Measurements from ENCODE around the gene EPG5.
"Not testable (repeated sequence)": the region's sequence is repeated elsewhere in the genome, so short reads cannot be mapped to it uniquely, and the experiment has no call there.

EPG5 gene

GRCh38 chr18:46001892-46002291 lies 34.8 kb upstream of the EPG5 start:
- H3K4me1 ChIP-seq (ENCODE audit: control insufficient read depth, insufficient read depth, low read length): no peaks in the 10 kb centered on the region
- H3K27me3 ChIP-seq (ENCODE audit: control insufficient read depth, insufficient read depth, low read length, poor library complexity, severe bottlenecking): no peaks in the 10 kb centered on the region
- no peaks in the 10 kb centered on the region for H3K9me3 ChIP-seq (ENCODE audit: control insufficient read depth, low read length)
- no peak overlapping the region for H3K4me3 ChIP-seq (ENCODE audit: insufficient read depth, low read depth, low read length)
- H3K36me3 ChIP-seq (ENCODE audit: control insufficient read depth, insufficient read depth, low read length): no peaks in the 10 kb centered on the region
- no peak overlapping the region for H3K27ac ChIP-seq (ENCODE audit: insufficient read depth, low read depth, low read length, poor library complexity, severe bottlenecking)
- 86 to 100% methylated on average over 2 of the region's 2 CpGs for WGBS, 2 experiments

- Histone ChIP-seq H3K4me3 (ENCODE audit: insufficient read depth, low read depth, low read length) (no peak overlapping the region), H3K27ac (ENCODE audit: insufficient read depth, low read depth, low read length, poor library complexity, severe bottlenecking) (no peak overlapping the region)
- 83 to 100% methylated on average over 1 of the region's 1 CpG for WGBS, 2 experiments
Observed at GRCh38 chr18:46001074-46001473, 33.9 kb upstream of the EPG5 start.

DNA sequence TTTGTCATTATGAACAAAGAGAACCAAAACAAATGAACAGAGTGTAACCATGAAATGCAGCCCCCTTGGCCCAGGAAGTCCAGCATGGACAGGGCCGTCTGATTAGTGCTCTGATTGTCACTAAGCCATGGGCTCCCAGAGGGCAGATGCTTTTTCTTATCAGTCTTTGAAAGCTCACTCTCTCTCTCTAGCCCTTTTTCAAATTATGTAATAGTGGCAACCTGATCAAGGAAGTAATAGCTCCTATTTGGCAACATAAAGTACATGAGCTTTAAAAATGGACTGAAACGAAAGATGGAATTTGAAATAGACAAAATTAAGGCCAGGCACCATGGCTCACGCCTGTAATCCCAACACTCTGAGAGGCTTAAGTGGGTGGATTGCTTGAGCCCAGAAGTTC lies 32.4 kb upstream of the EPG5 start:
- H3K9me3 ChIP-seq (ENCODE audit: control insufficient read depth, low read length): no peaks in the 10 kb centered on the region
- WGBS, 2 experiments: 91 to 94% methylated on average over 3 of the region's 3 CpGs
- no peaks in the 10 kb centered on the region for H3K36me3 ChIP-seq (ENCODE audit: control insufficient read depth, insufficient read depth, low read length)
- no peaks in the 10 kb centered on the region for H3K27me3 ChIP-seq (ENCODE audit: control insufficient read depth, insufficient read depth, low read length, poor library complexity, severe bottlenecking)
- no peak overlapping the region for H3K27ac ChIP-seq (ENCODE audit: insufficient read depth, low read depth, low read length, poor library complexity, severe bottlenecking)
- no peaks in the 10 kb centered on the region for H3K4me1 ChIP-seq (ENCODE audit: control insufficient read depth, insufficient read depth, low read length)
- H3K4me3 ChIP-seq (ENCODE audit: insufficient read depth, low read depth, low read length): no peak overlapping the region

More at GRCh38 chr18:46001074-46001473, 33.9 kb upstream of the EPG5 start:
- Histone ChIP-seq H3K27me3 (ENCODE audit: control insufficient read depth, insufficient read depth, low read length, poor library complexity, severe bottlenecking) (no peaks in the 10 kb centered on the region), H3K36me3 (ENCODE audit: control insufficient read depth, insufficient read depth, low read length) (no peaks in the 10 kb centered on the region), H3K4me1 (ENCODE audit: control insufficient read depth, insufficient read depth, low read length) (no peaks in the 10 kb centered on the region), H3K9me3 (ENCODE audit: control insufficient read depth, low read length) (no peaks in the 10 kb centered on the region)

- 87 to 92% methylated on average over 3 of the region's 3 CpGs for WGBS, 2 experiments
- no peaks in the 10 kb centered on the region for H3K4me1 ChIP-seq (ENCODE audit: control insufficient read depth, insufficient read depth, low read length)
- no peaks in the 10 kb centered on the region for H3K9me3 ChIP-seq (ENCODE audit: control insufficient read depth, low read length)
- H3K27ac ChIP-seq (ENCODE audit: insufficient read depth, low read depth, low read length, poor library complexity, severe bottlenecking): no peak overlapping the region
- no peak overlapping the region for H3K4me3 ChIP-seq (ENCODE audit: insufficient read depth, low read depth, low read length)
- H3K27me3 ChIP-seq (ENCODE audit: control insufficient read depth, insufficient read depth, low read length, poor library complexity, severe bottlenecking): no peaks in the 10 kb centered on the region
- no peaks in the 10 kb centered on the region for H3K36me3 ChIP-seq (ENCODE audit: control insufficient read depth, insufficient read depth, low read length)
Observed at GRCh38 chr18:45998244-45998643, 31.1 kb upstream of the EPG5 start.

- H3K4me3 ChIP-seq (ENCODE audit: insufficient read depth, low read depth, low read length): no peak overlapping the region
- no peaks in the 10 kb centered on the region for H3K27me3 ChIP-seq (ENCODE audit: control insufficient read depth, insufficient read depth, low read length, poor library complexity, severe bottlenecking)
- no peaks in the 10 kb centered on the region for H3K4me1 ChIP-seq (ENCODE audit: control insufficient read depth, insufficient read depth, low read length)
- no peak overlapping the region for H3K27ac ChIP-seq (ENCODE audit: insufficient read depth, low read depth, low read length, poor library complexity, severe bottlenecking)
- 86 to 96% methylated on average over 8 of the region's 8 CpGs for WGBS, 2 experiments
- no peaks in the 10 kb centered on the region for H3K9me3 ChIP-seq (ENCODE audit: control insufficient read depth, low read length)
- H3K36me3 ChIP-seq (ENCODE audit: control insufficient read depth, insufficient read depth, low read length): no peaks in the 10 kb centered on the region
Observed at GRCh38 chr18:45997700-45998151, 30.6 kb upstream of the EPG5 start.

GRCh38 chr18:45995461-45995860 lies 28.3 kb upstream of the EPG5 start:
- no peaks in the 10 kb centered on the region for H3K36me3 ChIP-seq (ENCODE audit: control insufficient read depth, insufficient read depth, low read length)

DNA sequence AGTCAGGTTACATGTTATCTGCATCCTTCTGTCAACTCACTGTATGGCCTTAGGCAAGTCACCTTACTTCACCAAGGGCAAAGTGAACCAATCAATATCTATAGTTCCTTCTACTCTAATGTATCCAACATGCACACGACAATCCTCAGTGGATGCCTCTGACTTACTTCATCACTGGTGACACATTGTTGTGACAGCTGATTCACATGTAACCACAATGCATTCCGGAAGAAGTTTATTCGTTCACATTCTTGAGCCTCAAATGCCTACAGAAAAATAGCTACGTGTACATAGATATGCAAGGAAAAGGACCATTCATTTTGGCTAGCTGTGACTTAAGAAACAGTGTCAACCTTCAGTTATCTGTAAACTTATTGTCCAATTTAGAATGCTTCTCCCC lies 26.3 kb upstream of the EPG5 start:
- H3K36me3 ChIP-seq (ENCODE audit: control insufficient read depth, insufficient read depth, low read length): no peaks in the 10 kb centered on the region
- 94% methylated on average over 4 of the region's 4 CpGs for WGBS, 2 experiments
- no peaks in the 10 kb centered on the region for H3K4me1 ChIP-seq (ENCODE audit: control insufficient read depth, insufficient read depth, low read length)
- H3K27me3 ChIP-seq (ENCODE audit: control insufficient read depth, insufficient read depth, low read length, poor library complexity, severe bottlenecking): no peaks in the 10 kb centered on the region
- no peaks in the 10 kb centered on the region for H3K9me3 ChIP-seq (ENCODE audit: control insufficient read depth, low read length)
- H3K27ac ChIP-seq (ENCODE audit: insufficient read depth, low read depth, low read length, poor library complexity, severe bottlenecking): no peak overlapping the region
- no peak overlapping the region for H3K4me3 ChIP-seq (ENCODE audit: insufficient read depth, low read depth, low read length)

More at GRCh38 chr18:45995461-45995860, 28.3 kb upstream of the EPG5 start:
- Histone ChIP-seq H3K27ac (ENCODE audit: insufficient read depth, low read depth, low read length, poor library complexity, severe bottlenecking) (no peak overlapping the region), H3K4me3 (ENCODE audit: insufficient read depth, low read depth, low read length) (no peak overlapping the region), H3K9me3 (ENCODE audit: control insufficient read depth, low read length) (no peaks in the 10 kb centered on the region), H3K4me1 (ENCODE audit: control insufficient read depth, insufficient read depth, low read length) (no peaks in the 10 kb centered on the region), H3K27me3 (ENCODE audit: control insufficient read depth, insufficient read depth, low read length, poor library complexity, severe bottlenecking) (no peaks in the 10 kb centered on the region)
- WGBS, 2 experiments: 90 to 94% methylated on average over 3 of the region's 3 CpGs

GRCh38 chr18:45992527-45992926 lies 25.4 kb upstream of the EPG5 start:
- WGBS, 2 experiments: 89 to 93% methylated on average over 6 of the region's 6 CpGs
- H3K4me3 ChIP-seq (ENCODE audit: insufficient read depth, low read depth, low read length): not testable (repeated sequence)

DNA sequence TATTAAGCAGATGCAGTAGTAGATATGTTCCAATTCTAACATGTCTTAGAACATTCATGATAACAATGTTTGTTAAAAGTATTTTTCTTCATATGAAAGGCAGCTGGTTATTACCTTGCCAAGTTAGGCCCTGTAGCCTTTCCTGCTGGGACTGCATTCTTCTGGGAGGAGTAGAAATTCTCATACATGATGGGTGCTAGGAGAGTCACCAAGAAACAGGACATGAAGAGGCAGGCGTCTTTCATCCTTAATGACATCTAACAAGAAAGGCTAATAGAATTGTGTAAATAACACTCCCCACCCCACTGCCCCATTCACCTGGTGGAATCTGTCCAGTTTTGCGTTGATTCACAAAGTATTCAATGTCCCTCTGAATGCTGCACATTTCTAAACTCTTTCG lies 24.7 kb upstream of the EPG5 start:
- Histone ChIP-seq H3K27ac (ENCODE audit: insufficient read depth, low read depth, low read length, poor library complexity, severe bottlenecking) (no peak overlapping the region), H3K9me3 (ENCODE audit: control insufficient read depth, low read length) (no peaks in the 10 kb centered on the region), H3K36me3 (ENCODE audit: control insufficient read depth, insufficient read depth, low read length) (no peaks in the 10 kb centered on the region), H3K4me3 (ENCODE audit: insufficient read depth, low read depth, low read length) (no peak overlapping the region), H3K4me1 (ENCODE audit: control insufficient read depth, insufficient read depth, low read length) (no peaks in the 10 kb centered on the region), H3K27me3 (ENCODE audit: control insufficient read depth, insufficient read depth, low read length, poor library complexity, severe bottlenecking) (no peaks in the 10 kb centered on the region)
- WGBS, 2 experiments: 99 to 100% methylated on average over 2 to 3 of the region's 3 CpGs

More at GRCh38 chr18:45992527-45992926, 25.4 kb upstream of the EPG5 start:
- H3K27me3 ChIP-seq (ENCODE audit: control insufficient read depth, insufficient read depth, low read length, poor library complexity, severe bottlenecking); H3K4me1 ChIP-seq (ENCODE audit: control insufficient read depth, insufficient read depth, low read length); H3K36me3 ChIP-seq (ENCODE audit: control insufficient read depth, insufficient read depth, low read length); H3K27ac ChIP-seq (ENCODE audit: insufficient read depth, low read depth, low read length, poor library complexity, severe bottlenecking); H3K9me3 ChIP-seq (ENCODE audit: control insufficient read depth, low read length): not testable (repeated sequence)

DNA sequence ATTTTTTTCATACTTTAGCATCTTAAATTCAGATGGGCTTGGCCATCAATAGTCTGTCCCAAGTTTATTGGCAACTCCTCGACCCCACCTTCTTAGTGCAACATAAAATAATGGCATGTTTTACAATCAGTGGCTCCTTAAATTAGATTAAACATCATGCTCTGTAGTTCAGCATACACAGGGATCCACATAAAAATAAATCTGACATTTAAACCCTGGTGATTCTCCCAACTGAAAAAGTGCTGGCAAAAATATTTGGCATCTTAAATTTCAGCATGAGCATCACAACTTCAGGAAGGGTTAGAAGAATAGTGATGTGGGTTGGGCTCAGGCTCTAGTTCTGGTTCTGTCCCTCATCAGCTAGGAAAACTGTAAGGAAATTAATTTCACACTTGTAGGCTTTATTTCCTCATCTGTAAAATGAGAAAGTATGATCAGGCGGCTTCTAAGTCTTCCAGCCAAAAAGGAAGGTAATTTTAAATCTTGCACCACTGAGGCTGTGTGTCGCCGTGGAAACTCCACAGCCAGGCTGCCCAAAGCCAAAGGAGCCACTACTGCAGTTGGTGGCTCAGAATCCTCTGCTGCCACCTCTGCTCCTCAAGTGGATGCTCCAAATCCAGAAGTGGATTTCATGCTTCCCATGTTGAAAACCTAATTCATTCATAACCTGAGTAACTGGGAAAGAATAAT lies 17.6 kb upstream of the EPG5 start:
- Histone ChIP-seq H3K9me3 (ENCODE audit: control insufficient read depth, low read length) (no peaks in the 10 kb centered on the region), H3K4me3 (ENCODE audit: insufficient read depth, low read depth, low read length) (no peak overlapping the region), H3K4me1 (ENCODE audit: control insufficient read depth, insufficient read depth, low read length) (no peaks in the 10 kb centered on the region), H3K27ac (ENCODE audit: insufficient read depth, low read depth, low read length, poor library complexity, severe bottlenecking) (no peak overlapping the region), H3K36me3 (ENCODE audit: control insufficient read depth, insufficient read depth, low read length) (no peaks in the 10 kb centered on the region), H3K27me3 (ENCODE audit: control insufficient read depth, insufficient read depth, low read length, poor library complexity, severe bottlenecking) (no peaks in the 10 kb centered on the region)
- WGBS, 2 experiments: 92 to 94% methylated on average over 4 of the region's 4 CpGs

Measured in ectodermal cell (in vitro differentiated cells).